ENCODE measurements around the gene PMFBP1.

PMFBP1 gene

DNA sequence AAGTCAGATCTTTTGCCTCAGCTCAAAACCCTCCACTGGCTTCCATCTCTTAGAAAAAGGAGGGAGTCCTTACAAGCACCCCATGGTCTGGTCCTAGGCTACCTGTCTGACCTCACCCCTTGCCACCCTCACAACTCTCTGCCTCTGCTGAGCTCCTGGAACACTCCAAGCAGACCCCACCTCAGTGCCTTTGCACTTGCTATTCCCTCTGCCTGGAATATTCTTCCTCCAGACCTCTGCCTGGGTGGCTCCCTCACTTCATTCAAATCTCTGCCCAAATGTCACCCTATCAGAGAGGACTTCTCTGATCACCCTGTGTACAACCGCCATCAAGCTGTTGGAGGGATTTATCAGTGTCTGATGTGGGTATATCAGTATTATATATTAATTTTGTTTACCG lies 37.4 kb downstream of the PMFBP1 start:
- Histone ChIP-seq H3F3A (ENCODE audit: insufficient read depth, low read length) (no peaks in the 10 kb centered on the region), H3K4me3 (ENCODE audit: low read depth, low read length, poor library complexity, severe bottlenecking) (no peak overlapping the region), H3K4me2 (ENCODE audit: low read length) (no peak overlapping the region), H3K36me3 (ENCODE audit: insufficient read depth, low read length) (no peaks in the 10 kb centered on the region), H2AFZ (ENCODE audit: low read length) (no peak overlapping the region), H3K27ac (ENCODE audit: low read depth, low read length, poor library complexity, severe bottlenecking) (no peak overlapping the region), H3K9me3 (ENCODE audit: low read length) (no peaks in the 10 kb centered on the region), H3K79me2 (ENCODE audit: insufficient read depth, low read length) (no peaks in the 10 kb centered on the region), H3K27me3 (ENCODE audit: insufficient read depth, low read length) (no peaks in the 10 kb centered on the region), H3K9ac (ENCODE audit: low read length) (no peak overlapping the region), H3K9me2 (ENCODE audit: low read depth, low read length) (no peaks in the 10 kb centered on the region), H3K4me1 (ENCODE audit: insufficient read depth, low read length, severe bottlenecking) (no peaks in the 10 kb centered on the region), H4K20me1 (ENCODE audit: insufficient read depth, low read length) (no peaks in the 10 kb centered on the region)
- no peak for TF ChIP-seq EZH2 (IDR thresholded peaks at IDR 0.05; ENCODE audit: borderline replicate concordance, low read length)
- TF ChIP-seq, protein P1, sequence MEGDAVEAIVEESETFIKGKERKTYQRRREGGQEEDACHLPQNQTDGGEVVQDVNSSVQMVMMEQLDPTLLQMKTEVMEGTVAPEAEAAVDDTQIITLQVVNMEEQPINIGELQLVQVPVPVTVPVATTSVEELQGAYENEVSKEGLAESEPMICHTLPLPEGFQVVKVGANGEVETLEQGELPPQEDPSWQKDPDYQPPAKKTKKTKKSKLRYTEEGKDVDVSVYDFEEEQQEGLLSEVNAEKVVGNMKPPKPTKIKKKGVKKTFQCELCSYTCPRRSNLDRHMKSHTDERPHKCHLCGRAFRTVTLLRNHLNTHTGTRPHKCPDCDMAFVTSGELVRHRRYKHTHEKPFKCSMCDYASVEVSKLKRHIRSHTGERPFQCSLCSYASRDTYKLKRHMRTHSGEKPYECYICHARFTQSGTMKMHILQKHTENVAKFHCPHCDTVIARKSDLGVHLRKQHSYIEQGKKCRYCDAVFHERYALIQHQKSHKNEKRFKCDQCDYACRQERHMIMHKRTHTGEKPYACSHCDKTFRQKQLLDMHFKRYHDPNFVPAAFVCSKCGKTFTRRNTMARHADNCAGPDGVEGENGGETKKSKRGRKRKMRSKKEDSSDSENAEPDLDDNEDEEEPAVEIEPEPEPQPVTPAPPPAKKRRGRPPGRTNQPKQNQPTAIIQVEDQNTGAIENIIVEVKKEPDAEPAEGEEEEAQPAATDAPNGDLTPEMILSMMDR (IDR thresholded peaks at IDR 0.05; ENCODE audit: low read length): no peak

DNA sequence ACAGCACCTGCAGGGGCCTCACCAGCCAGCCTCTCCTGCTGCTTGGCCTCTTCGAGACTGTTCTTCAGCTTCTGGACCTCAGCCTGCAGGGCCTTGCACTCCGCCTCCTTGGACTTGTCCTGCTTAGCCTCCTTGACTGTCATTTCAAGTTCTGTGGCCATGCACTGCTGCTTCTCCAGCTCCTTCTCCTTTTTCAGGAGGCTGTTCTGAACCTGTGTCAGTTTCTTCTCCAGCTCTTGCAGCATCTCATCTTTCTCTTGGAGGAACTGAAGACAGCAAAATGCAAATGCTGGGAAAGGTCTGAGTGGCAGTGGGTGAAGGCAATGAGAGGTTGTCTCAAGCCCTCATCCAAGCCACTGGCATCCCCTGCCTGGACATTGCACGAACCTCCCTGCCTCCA lies 39.2 kb downstream of the PMFBP1 start:
- Histone ChIP-seq H3F3A (ENCODE audit: insufficient read depth, low read length) (no peaks in the 10 kb centered on the region), H3K4me2 (ENCODE audit: low read length) (no peak overlapping the region), H3K9me3 (ENCODE audit: low read length) (no peaks in the 10 kb centered on the region), H3K4me1 (ENCODE audit: insufficient read depth, low read length, severe bottlenecking) (no peaks in the 10 kb centered on the region), H3K4me3 (ENCODE audit: low read depth, low read length, poor library complexity, severe bottlenecking) (no peak overlapping the region), H3K9ac (ENCODE audit: low read length) (no peak overlapping the region), H4K20me1 (ENCODE audit: insufficient read depth, low read length) (no peaks in the 10 kb centered on the region), H2AFZ (ENCODE audit: low read length) (no peak overlapping the region), H3K9me2 (ENCODE audit: low read depth, low read length) (no peaks in the 10 kb centered on the region), H3K79me2 (ENCODE audit: insufficient read depth, low read length) (no peaks in the 10 kb centered on the region), H3K36me3 (ENCODE audit: insufficient read depth, low read length) (no peaks in the 10 kb centered on the region), H3K27ac (ENCODE audit: low read depth, low read length, poor library complexity, severe bottlenecking) (no peak overlapping the region), H3K27me3 (ENCODE audit: insufficient read depth, low read length) (no peaks in the 10 kb centered on the region)
- TF ChIP-seq EZH2 (IDR thresholded peaks at IDR 0.05; ENCODE audit: borderline replicate concordance, low read length): no peak
- TF ChIP-seq, protein P1 (IDR thresholded peaks at IDR 0.05; ENCODE audit: low read length): no peak

DNA sequence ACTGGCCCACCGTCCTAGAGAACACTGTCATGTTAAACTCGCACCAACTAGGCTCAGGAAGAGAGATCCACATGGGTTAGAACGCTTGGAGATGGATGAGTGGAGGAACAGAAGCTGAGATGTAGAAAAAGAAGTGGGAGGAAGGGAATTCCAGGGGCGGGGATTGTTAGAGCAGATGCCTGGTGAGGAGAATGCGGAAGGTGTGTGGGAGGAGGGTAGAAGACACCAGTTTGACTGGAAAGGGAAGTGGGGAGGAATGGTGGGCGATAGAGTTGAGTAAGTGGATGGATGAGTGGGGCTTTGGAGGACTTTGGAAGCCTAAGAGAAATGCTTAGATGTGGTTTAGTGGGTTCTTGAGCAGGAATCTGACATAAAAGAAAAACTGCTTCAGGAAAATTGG lies 40.9 kb downstream of the PMFBP1 start:
- Histone ChIP-seq H3K4me1 (ENCODE audit: insufficient read depth, low read length, severe bottlenecking) (no peaks in the 10 kb centered on the region), H2AFZ (ENCODE audit: low read length) (no peak overlapping the region), H3K4me2 (ENCODE audit: low read length) (no peak overlapping the region), H3K9me2 (ENCODE audit: low read depth, low read length) (no peaks in the 10 kb centered on the region), H3F3A (ENCODE audit: insufficient read depth, low read length) (no peaks in the 10 kb centered on the region), H3K79me2 (ENCODE audit: insufficient read depth, low read length) (no peaks in the 10 kb centered on the region), H4K20me1 (ENCODE audit: insufficient read depth, low read length) (no peaks in the 10 kb centered on the region), H3K9ac (ENCODE audit: low read length) (no peak overlapping the region), H3K9me3 (ENCODE audit: low read length) (no peaks in the 10 kb centered on the region), H3K4me3 (ENCODE audit: low read depth, low read length, poor library complexity, severe bottlenecking) (no peak overlapping the region), H3K27ac (ENCODE audit: low read depth, low read length, poor library complexity, severe bottlenecking) (no peak overlapping the region), H3K27me3 (ENCODE audit: insufficient read depth, low read length) (no peaks in the 10 kb centered on the region), H3K36me3 (ENCODE audit: insufficient read depth, low read length) (no peaks in the 10 kb centered on the region)
- TF ChIP-seq EZH2 (IDR thresholded peaks at IDR 0.05; ENCODE audit: borderline replicate concordance, low read length): no peak
- TF ChIP-seq, protein P1 (IDR thresholded peaks at IDR 0.05; ENCODE audit: low read length): no peak
